ENCODE results near the gene DGKI.
A peak's percentile ranks its signal among the peaks of the same experiment; 100 is the strongest.

Gene DGKI

DNA sequence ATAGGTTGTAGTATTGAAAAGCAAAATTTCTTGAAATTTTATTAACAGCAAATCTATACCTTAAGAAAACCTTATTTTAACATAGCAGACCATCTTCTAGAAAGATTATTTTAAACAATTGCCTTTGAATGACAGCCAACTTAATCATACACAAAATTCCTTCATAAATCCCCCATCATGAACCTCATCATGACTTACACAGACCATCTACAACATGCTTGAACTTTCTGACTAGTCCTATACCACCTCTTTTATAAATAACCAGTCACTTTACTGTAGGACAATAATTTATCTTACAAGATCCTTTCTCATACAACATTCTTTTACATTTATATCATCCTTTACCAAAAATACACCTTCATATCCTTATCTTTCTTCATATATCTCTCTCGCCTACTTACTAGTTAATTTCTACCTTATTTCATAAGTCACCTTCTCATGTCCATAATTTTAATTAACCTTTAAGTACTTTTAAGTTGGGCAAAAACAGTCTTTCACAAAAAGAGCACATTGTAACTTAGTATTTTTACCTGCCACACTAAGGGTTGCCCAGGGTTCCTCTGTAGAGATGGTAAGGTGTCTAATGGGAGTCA lies 486.6 kb downstream of the DGKI start:
- Histone ChIP-seq H3K36me3 (ENCODE audit: control insufficient read depth in 2 of 2, insufficient read depth in 2 of 2, low read length in 2 of 2) (no peaks in the 10 kb centered on the region), H3K27me3 (ENCODE audit: control insufficient read depth in 1 of 2, insufficient read depth in 2 of 2, low read length in 2 of 2) (no peaks in the 10 kb centered on the region), H3K27ac (ENCODE audit: low read length) (no peak overlapping the region), H3K9ac (ENCODE audit: low read length in 2 of 2) (no peak overlapping the region), H3K4me1 (ENCODE audit: control insufficient read depth, insufficient read depth, low read length) (no peaks in the 10 kb centered on the region), H3K9me3 (ENCODE audit: control insufficient read depth in 2 of 2, low read length in 2 of 2) (peaks cover 0 to 4% of the 10 kb centered on the region in 2 donors), H3K4me3 (ENCODE audit: low read length in 2 of 2) (no peak overlapping the region)

DNA sequence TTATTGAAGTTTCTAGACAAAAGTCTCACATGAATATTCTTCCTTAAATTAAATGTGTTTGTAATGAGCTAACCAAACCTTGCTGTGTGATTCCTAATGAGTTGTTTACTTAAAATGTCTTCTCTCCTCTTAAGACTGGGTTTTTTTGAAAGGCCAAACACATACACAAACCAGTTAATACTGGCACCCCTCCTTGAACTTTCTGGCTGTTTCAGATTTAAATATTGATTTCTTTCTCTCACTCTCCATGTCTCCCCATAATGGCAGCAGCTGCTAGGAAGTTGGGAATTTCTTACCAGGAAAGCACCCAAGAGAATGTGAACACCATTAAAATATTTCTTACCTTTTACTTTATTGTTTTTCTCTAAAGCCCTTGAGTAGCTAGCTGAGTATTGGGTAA lies 491.8 kb downstream of the DGKI start:
- no peak overlapping the region for H3K27ac ChIP-seq (ENCODE audit: low read length)
- H3K4me3 ChIP-seq (ENCODE audit: low read length in 2 of 2), result no peak overlapping the region
- no peaks in the 10 kb centered on the region for H3K9me3 ChIP-seq (ENCODE audit: control insufficient read depth in 2 of 2, low read length in 2 of 2)
- no peaks in the 10 kb centered on the region for H3K27me3 ChIP-seq (ENCODE audit: control insufficient read depth in 1 of 2, insufficient read depth in 2 of 2, low read length in 2 of 2)
- H3K9ac ChIP-seq (ENCODE audit: low read length in 2 of 2), result no peak overlapping the region
- H3K36me3 ChIP-seq (ENCODE audit: control insufficient read depth in 2 of 2, insufficient read depth in 2 of 2, low read length in 2 of 2), result no peaks in the 10 kb centered on the region
- no peaks in the 10 kb centered on the region for H3K4me1 ChIP-seq (ENCODE audit: control insufficient read depth, insufficient read depth, low read length)

DNA sequence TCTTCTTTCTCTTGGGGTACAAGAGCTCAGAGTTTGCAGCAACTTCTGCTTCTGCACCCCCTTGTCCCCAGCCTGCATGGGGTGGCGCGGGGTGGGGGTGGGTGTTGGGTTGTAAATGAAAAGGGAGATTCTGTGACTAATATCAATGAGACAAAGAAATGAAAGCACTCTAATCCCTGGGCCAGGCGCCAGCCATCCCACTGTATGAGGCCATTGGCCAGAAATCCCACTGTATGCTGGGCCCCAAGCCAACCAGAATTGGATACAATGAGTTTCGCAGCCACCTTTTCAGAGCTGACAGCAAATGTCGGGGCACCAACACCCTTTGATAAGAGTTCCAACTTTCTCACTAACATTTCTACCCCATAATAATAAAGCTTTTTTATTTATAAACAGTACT lies 492.4 kb downstream of the DGKI start:
- H3K9ac ChIP-seq (ENCODE audit: low read length in 2 of 2), result no peak overlapping the region
- no peaks in the 10 kb centered on the region for H3K36me3 ChIP-seq (ENCODE audit: control insufficient read depth in 2 of 2, insufficient read depth in 2 of 2, low read length in 2 of 2)
- H3K9me3 ChIP-seq (ENCODE audit: control insufficient read depth in 2 of 2, low read length in 2 of 2), result no peaks in the 10 kb centered on the region
- no peaks in the 10 kb centered on the region for H3K4me1 ChIP-seq (ENCODE audit: control insufficient read depth, insufficient read depth, low read length)
- H3K27ac ChIP-seq (ENCODE audit: low read length), result no peak overlapping the region
- H3K27me3 ChIP-seq (ENCODE audit: control insufficient read depth in 1 of 2, insufficient read depth in 2 of 2, low read length in 2 of 2), result no peaks in the 10 kb centered on the region
- H3K4me3 ChIP-seq (ENCODE audit: low read length in 2 of 2), result no peak overlapping the region

GRCh38 chr7:137351941-137352340 lies 494.8 kb downstream of the DGKI start:
- Histone ChIP-seq H3K4me1 (ENCODE audit: control insufficient read depth, insufficient read depth, low read length) (no peaks in the 10 kb centered on the region), H3K9me3 (ENCODE audit: control insufficient read depth in 2 of 2, low read length in 2 of 2) (no peaks in the 10 kb centered on the region), H3K9ac (ENCODE audit: low read length in 2 of 2) (no peak overlapping the region), H3K27ac (ENCODE audit: low read length) (peak overlapping the region; percentile 32), H3K36me3 (ENCODE audit: control insufficient read depth in 2 of 2, insufficient read depth in 2 of 2, low read length in 2 of 2) (no peaks in the 10 kb centered on the region), H3K27me3 (ENCODE audit: control insufficient read depth in 1 of 2, insufficient read depth in 2 of 2, low read length in 2 of 2) (no peaks in the 10 kb centered on the region), H3K4me3 (ENCODE audit: low read length in 2 of 2) (no peak overlapping the region)

GRCh38 chr7:137345799-137346449 lies 500.9 kb downstream of the DGKI start:
- Histone ChIP-seq H3K4me3 (ENCODE audit: low read length in 2 of 2) (no peak overlapping the region), H3K9me3 (ENCODE audit: control insufficient read depth in 2 of 2, low read length in 2 of 2) (no peaks in the 10 kb centered on the region), H3K36me3 (ENCODE audit: control insufficient read depth in 2 of 2, insufficient read depth in 2 of 2, low read length in 2 of 2) (no peaks in the 10 kb centered on the region), H3K9ac (ENCODE audit: low read length in 2 of 2) (no peak overlapping the region), H3K27me3 (ENCODE audit: control insufficient read depth in 1 of 2, insufficient read depth in 2 of 2, low read length in 2 of 2) (no peaks in the 10 kb centered on the region), H3K4me1 (ENCODE audit: control insufficient read depth, insufficient read depth, low read length) (peaks cover 11% of the 10 kb centered on the region), H3K27ac (ENCODE audit: low read length) (no peak overlapping the region)

- Histone ChIP-seq H3K4me1 (ENCODE audit: control insufficient read depth, insufficient read depth, low read length) (peaks cover 11% of the 10 kb centered on the region), H3K9ac (ENCODE audit: low read length in 2 of 2) (peak within 1 kb of the TSS; percentile 56 to 73), H3K4me3 (ENCODE audit: low read length in 2 of 2) (peak within 1 kb of the TSS; percentile 92 to 96), H3K36me3 (ENCODE audit: control insufficient read depth in 2 of 2, insufficient read depth in 2 of 2, low read length in 2 of 2) (no peaks in the 10 kb centered on the region), H3K27ac (ENCODE audit: low read length) (peak within 1 kb of the TSS; percentile 11), H3K27me3 (ENCODE audit: control insufficient read depth in 1 of 2, insufficient read depth in 2 of 2, low read length in 2 of 2) (no peaks in the 10 kb centered on the region), H3K9me3 (ENCODE audit: control insufficient read depth in 2 of 2, low read length in 2 of 2) (no peaks in the 10 kb centered on the region)
Observed at GRCh38 chr7:137343281-137343841, 503.4 kb downstream of the DGKI start, which contains the start of gene PTN. TSS of gene PTN (minus strand) at chr7:137343733. CDS start at chr7:137254973, 88,760 bp downstream.

- peak overlapping the region; percentile 92 to 96 for H3K4me3 ChIP-seq (ENCODE audit: low read length in 2 of 2)
- no peaks in the 10 kb centered on the region for H3K27me3 ChIP-seq (ENCODE audit: control insufficient read depth in 1 of 2, insufficient read depth in 2 of 2, low read length in 2 of 2)
- H3K36me3 ChIP-seq (ENCODE audit: control insufficient read depth in 2 of 2, insufficient read depth in 2 of 2, low read length in 2 of 2), result no peaks in the 10 kb centered on the region
- H3K9me3 ChIP-seq (ENCODE audit: control insufficient read depth in 2 of 2, low read length in 2 of 2), result no peaks in the 10 kb centered on the region
- H3K4me1 ChIP-seq (ENCODE audit: control insufficient read depth, insufficient read depth, low read length), result peaks cover 11% of the 10 kb centered on the region
- peak overlapping the region; percentile 56 to 73 for H3K9ac ChIP-seq (ENCODE audit: low read length in 2 of 2)
- H3K27ac ChIP-seq (ENCODE audit: low read length), result peak overlapping the region; percentile 11
Observed at GRCh38 chr7:137342828-137343261, 503.9 kb downstream of the DGKI start.

- H3K4me1 ChIP-seq (ENCODE audit: control insufficient read depth, insufficient read depth, low read length), result peaks cover 11% of the 10 kb centered on the region
- H3K27ac ChIP-seq (ENCODE audit: low read length), result no peak overlapping the region
- H3K9ac ChIP-seq (ENCODE audit: low read length in 2 of 2), result peak overlapping the region in 1 of 2 donors; percentile 37
- no peaks in the 10 kb centered on the region for H3K27me3 ChIP-seq (ENCODE audit: control insufficient read depth in 1 of 2, insufficient read depth in 2 of 2, low read length in 2 of 2)
- peak overlapping the region; percentile 57 to 92 for H3K4me3 ChIP-seq (ENCODE audit: low read length in 2 of 2)
- H3K9me3 ChIP-seq (ENCODE audit: control insufficient read depth in 2 of 2, low read length in 2 of 2), result no peaks in the 10 kb centered on the region
- no peaks in the 10 kb centered on the region for H3K36me3 ChIP-seq (ENCODE audit: control insufficient read depth in 2 of 2, insufficient read depth in 2 of 2, low read length in 2 of 2)
Observed at GRCh38 chr7:137342265-137342664, 504.5 kb downstream of the DGKI start.

GRCh38 chr7:137337902-137338301 lies 508.9 kb downstream of the DGKI start:
- no peak overlapping the region for H3K9ac ChIP-seq (ENCODE audit: low read length in 2 of 2)
- H3K27ac ChIP-seq (ENCODE audit: low read length), result no peak overlapping the region
- no peaks in the 10 kb centered on the region for H3K9me3 ChIP-seq (ENCODE audit: control insufficient read depth in 2 of 2, low read length in 2 of 2)
- H3K36me3 ChIP-seq (ENCODE audit: control insufficient read depth in 2 of 2, insufficient read depth in 2 of 2, low read length in 2 of 2), result no peaks in the 10 kb centered on the region
- H3K4me3 ChIP-seq (ENCODE audit: low read length in 2 of 2), result no peak overlapping the region
- H3K4me1 ChIP-seq (ENCODE audit: control insufficient read depth, insufficient read depth, low read length), result peaks cover 3% of the 10 kb centered on the region
- no peaks in the 10 kb centered on the region for H3K27me3 ChIP-seq (ENCODE audit: control insufficient read depth in 1 of 2, insufficient read depth in 2 of 2, low read length in 2 of 2)

GRCh38 chr7:137335814-137336213 lies 511.0 kb downstream of the DGKI start:
- Histone ChIP-seq H3K9ac (ENCODE audit: low read length in 2 of 2) (no peak overlapping the region), H3K4me1 (ENCODE audit: control insufficient read depth, insufficient read depth, low read length) (no peaks in the 10 kb centered on the region), H3K27ac (ENCODE audit: low read length) (no peak overlapping the region), H3K4me3 (ENCODE audit: low read length in 2 of 2) (no peak overlapping the region), H3K36me3 (ENCODE audit: control insufficient read depth in 2 of 2, insufficient read depth in 2 of 2, low read length in 2 of 2) (no peaks in the 10 kb centered on the region), H3K9me3 (ENCODE audit: control insufficient read depth in 2 of 2, low read length in 2 of 2) (no peaks in the 10 kb centered on the region), H3K27me3 (ENCODE audit: control insufficient read depth in 1 of 2, insufficient read depth in 2 of 2, low read length in 2 of 2) (no peaks in the 10 kb centered on the region)

- H3K4me1 ChIP-seq (ENCODE audit: control insufficient read depth, insufficient read depth, low read length), result no peaks in the 10 kb centered on the region
- no peak overlapping the region for H3K27ac ChIP-seq (ENCODE audit: low read length)
- H3K9ac ChIP-seq (ENCODE audit: low read length in 2 of 2), result no peak overlapping the region
- H3K9me3 ChIP-seq (ENCODE audit: control insufficient read depth in 2 of 2, low read length in 2 of 2), result no peaks in the 10 kb centered on the region
- H3K4me3 ChIP-seq (ENCODE audit: low read length in 2 of 2), result no peak overlapping the region
- H3K36me3 ChIP-seq (ENCODE audit: control insufficient read depth in 2 of 2, insufficient read depth in 2 of 2, low read length in 2 of 2), result no peaks in the 10 kb centered on the region
- H3K27me3 ChIP-seq (ENCODE audit: control insufficient read depth in 1 of 2, insufficient read depth in 2 of 2, low read length in 2 of 2), result no peaks in the 10 kb centered on the region
Observed at GRCh38 chr7:137331378-137331777, 515.4 kb downstream of the DGKI start.

All from stomach smooth muscle (tissue), 2 donors.